Smooth muscle cell (in vitro differentiated cells): ENCODE results near the gene SURF1. TPM values are rescaled to one million over a fixed set of nuclear protein-coding genes. Genes with fewer than 3 reads are reported as not detected.

Source experiments
- DNase-seq: peaks from one replicate; lab custom pipeline; 2025; ENCODE audit not compliant: unreplicated experiment; lab: John Stamatoyannopoulos, UW
- H2AFZ ChIP-seq: fragments of 200-600 bp; sonication (generic); 2 replicates; pipeline ENCODE4 v1.6.0; 2016; ENCODE audit warnings: antibody characterized with exemption, low read depth, mild to moderate bottlenecking
- H3F3A ChIP-seq: fragments of 200-600 bp; sonication (generic); 2 replicates; pipeline ENCODE4 v1.6.0; 2017; ENCODE audit warnings: antibody characterized with exemption, low read depth
- H3K27ac ChIP-seq: fragments of 200-600 bp; sonication (generic); 2 replicates; pipeline ENCODE4 v1.5.1; 2016; ENCODE audit warnings: low read depth, mild to moderate bottlenecking
- H3K27me3 ChIP-seq: fragments of 200-600 bp; sonication (generic); 2 replicates; pipeline ENCODE4 v1.6.1; 2016; ENCODE audit warnings: low read depth, mild to moderate bottlenecking
- H3K36me3 ChIP-seq: fragments of 200-600 bp; sonication (generic); 2 replicates; pipeline ENCODE4 v1.5.1; 2016; ENCODE audit warnings: low read depth
- H3K4me1 ChIP-seq: fragments of 200-600 bp; sonication (generic); 2 replicates; pipeline ENCODE4 v1.5.1; 2016; ENCODE audit warnings: low read depth
- H3K4me2 ChIP-seq: fragments of 200-600 bp; sonication (generic); 2 replicates; pipeline ENCODE4 v1.6.0; 2016; ENCODE audit warnings: mild to moderate bottlenecking
- H3K4me3 ChIP-seq: fragments of 200-600 bp; sonication (generic); 2 replicates; pipeline ENCODE4 v1.5.1; 2016; ENCODE audit warnings: mild to moderate bottlenecking
- H3K79me2 ChIP-seq: fragments of 200-600 bp; sonication (generic); 2 replicates; pipeline ENCODE4 v1.6.0; 2016; ENCODE audit warnings: low read depth, mild to moderate bottlenecking
- H3K9ac ChIP-seq: fragments of 200-600 bp; sonication (generic); 2 replicates; pipeline ENCODE4 v1.6.0; 2016; ENCODE audit warnings: low read depth
- H3K9me3 ChIP-seq: fragments of 200-600 bp; sonication (generic); replicated peaks from 2 replicates; pipeline ENCODE4 v1.5.1; 2016; ENCODE audit warnings: low read depth
- H4K20me1 ChIP-seq: fragments of 200-600 bp; sonication (generic); 2 replicates; pipeline ENCODE4 v1.6.0; 2016; ENCODE audit warnings: low read depth
- CTCF ChIP-seq: fragments of 200-600 bp; sonication (generic); IDR thresholded peaks from 2 replicates; pipeline ENCODE4 v1.5.1; 2017; ENCODE audit warnings: borderline replicate concordance, mild to moderate bottlenecking, antibody characterized with exemption; ENCODE audit not compliant: insufficient read depth, poor library complexity, severe bottlenecking
- WGBS: methylation state at CpG from one replicate; pipeline ENCODE4 v1.1.7; 2016; ENCODE audit warnings: low lambda C conversion rate; 5-methylcytosine and 5-hydroxymethylcytosine counted together
- polyA plus RNA-seq: library from polyadenylated mRNA; unstranded; fragments of >200 nt; fragmentation: Nextera tagmentation; extraction: Ambion mirVana; gene quantifications from 2 replicates; pipeline ENCODE4 v1.2.1, GENCODE V29; 2016
- total RNA-seq: library from RNA; depleted of rRNA; stranded (reverse); fragments of >200 nt; gene quantifications from 2 replicates; pipeline ENCODE4 v1.2.3, GENCODE V29; 2014

SURF1 gene
- total and polyA plus RNA-seq, 2 experiments from 2014 or later: 33.5 to 60.7 TPM

- TF ChIP-seq CTCF: no peak
- no peak overlapping the region for H3K27ac ChIP-seq
- no peak for DNase-seq
- peak overlapping the region; percentile 96 for H3K4me2 ChIP-seq
- H3K27me3 ChIP-seq: no peaks in the 10 kb centered on the region
- H3F3A ChIP-seq: peaks cover 23% of the 10 kb centered on the region
- no peaks in the 10 kb centered on the region for H3K36me3 ChIP-seq
- H3K79me2 ChIP-seq: peaks cover 45% of the 10 kb centered on the region
- H3K9me3 ChIP-seq: no peaks in the 10 kb centered on the region
- H2AFZ ChIP-seq: no peak overlapping the region
- H3K4me1 ChIP-seq: peaks cover 13% of the 10 kb centered on the region
- 82% methylated on average over 15 of the region's 15 CpGs for WGBS
- peaks cover 52% of the 10 kb centered on the region for H4K20me1 ChIP-seq
- peak overlapping the region; percentile 85 for H3K4me3 ChIP-seq
- H3K9ac ChIP-seq: no peak overlapping the region
Measured at GRCh38 chr9:133346021-133346785, 10.1 kb downstream of the SURF1 start.

DNA sequence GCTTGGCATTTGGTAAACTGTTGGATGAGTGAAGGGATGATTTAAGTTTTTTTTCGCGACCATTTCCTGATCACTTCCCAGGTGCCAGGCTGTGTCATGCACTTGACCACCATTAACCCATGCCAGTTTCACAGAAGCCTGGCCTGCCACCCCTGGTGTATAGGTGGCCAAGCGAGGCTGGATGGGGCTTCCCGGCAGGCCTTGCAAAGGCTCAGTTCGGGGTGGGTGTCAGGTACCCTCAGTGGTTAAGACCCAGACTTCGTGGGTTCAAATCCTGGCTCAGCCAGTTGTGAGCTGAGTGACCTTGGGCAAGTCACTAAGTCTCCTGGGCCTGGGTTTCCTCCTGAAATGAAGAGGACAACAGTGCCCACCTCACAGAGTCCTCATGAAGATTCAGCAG is 10.7 kb downstream of the SURF1 start:
- no peak overlapping the region for H3K9ac ChIP-seq
- no peaks in the 10 kb centered on the region for H3K36me3 ChIP-seq
- H3K4me3 ChIP-seq: no peak overlapping the region
- H2AFZ ChIP-seq: no peak overlapping the region
- H3K4me1 ChIP-seq: peaks cover 13% of the 10 kb centered on the region
- no peaks in the 10 kb centered on the region for H3K9me3 ChIP-seq
- H4K20me1 ChIP-seq: peaks cover 47% of the 10 kb centered on the region
- WGBS: 96% methylated on average over 6 of the region's 6 CpGs
- peaks cover 19% of the 10 kb centered on the region for H3F3A ChIP-seq
- no peak overlapping the region for H3K4me2 ChIP-seq
- no peaks in the 10 kb centered on the region for H3K27me3 ChIP-seq
- H3K79me2 ChIP-seq: peaks cover 45% of the 10 kb centered on the region
- DNase-seq: no peak
- TF ChIP-seq CTCF: no peak
- no peak overlapping the region for H3K27ac ChIP-seq

- H2AFZ ChIP-seq: no peak overlapping the region
- H3K27ac ChIP-seq: no peak overlapping the region
- no peaks in the 10 kb centered on the region for H3K27me3 ChIP-seq
- peaks cover 13% of the 10 kb centered on the region for H3K4me1 ChIP-seq
- WGBS: 98% methylated on average over 12 of the region's 12 CpGs
- no peak overlapping the region for H3K9ac ChIP-seq
- TF ChIP-seq CTCF: no peak
- peaks cover 45% of the 10 kb centered on the region for H3K79me2 ChIP-seq
- peaks cover 41% of the 10 kb centered on the region for H4K20me1 ChIP-seq
- no peaks in the 10 kb centered on the region for H3K36me3 ChIP-seq
- H3F3A ChIP-seq: peaks cover 13% of the 10 kb centered on the region
- H3K9me3 ChIP-seq: no peaks in the 10 kb centered on the region
- H3K4me2 ChIP-seq: no peak overlapping the region
- DNase-seq: no peak
- no peak overlapping the region for H3K4me3 ChIP-seq
Measured at GRCh38 chr9:133344979-133345378, 11.3 kb downstream of the SURF1 start.

GRCh38 chr9:133344071-133344470 is 12.2 kb downstream of the SURF1 start:
- WGBS: 98% methylated on average over 19 of the region's 19 CpGs
- Histone ChIP-seq H3K27me3 (no peaks in the 10 kb centered on the region), H3K9ac (no peak overlapping the region), H3K9me3 (no peaks in the 10 kb centered on the region), H3K27ac (no peak overlapping the region), H3K4me3 (no peak overlapping the region), H2AFZ (no peak overlapping the region), H4K20me1 (peaks cover 32% of the 10 kb centered on the region), H3K4me1 (peaks cover 8% of the 10 kb centered on the region), H3K4me2 (no peak overlapping the region), H3F3A (peaks cover 5% of the 10 kb centered on the region), H3K36me3 (no peaks in the 10 kb centered on the region), H3K79me2 (peaks cover 37% of the 10 kb centered on the region)
- TF ChIP-seq CTCF: no peak
- no peak for DNase-seq
